ENCODE measurements around the gene CRYBG1.

The CRYBG1 gene, protein sequence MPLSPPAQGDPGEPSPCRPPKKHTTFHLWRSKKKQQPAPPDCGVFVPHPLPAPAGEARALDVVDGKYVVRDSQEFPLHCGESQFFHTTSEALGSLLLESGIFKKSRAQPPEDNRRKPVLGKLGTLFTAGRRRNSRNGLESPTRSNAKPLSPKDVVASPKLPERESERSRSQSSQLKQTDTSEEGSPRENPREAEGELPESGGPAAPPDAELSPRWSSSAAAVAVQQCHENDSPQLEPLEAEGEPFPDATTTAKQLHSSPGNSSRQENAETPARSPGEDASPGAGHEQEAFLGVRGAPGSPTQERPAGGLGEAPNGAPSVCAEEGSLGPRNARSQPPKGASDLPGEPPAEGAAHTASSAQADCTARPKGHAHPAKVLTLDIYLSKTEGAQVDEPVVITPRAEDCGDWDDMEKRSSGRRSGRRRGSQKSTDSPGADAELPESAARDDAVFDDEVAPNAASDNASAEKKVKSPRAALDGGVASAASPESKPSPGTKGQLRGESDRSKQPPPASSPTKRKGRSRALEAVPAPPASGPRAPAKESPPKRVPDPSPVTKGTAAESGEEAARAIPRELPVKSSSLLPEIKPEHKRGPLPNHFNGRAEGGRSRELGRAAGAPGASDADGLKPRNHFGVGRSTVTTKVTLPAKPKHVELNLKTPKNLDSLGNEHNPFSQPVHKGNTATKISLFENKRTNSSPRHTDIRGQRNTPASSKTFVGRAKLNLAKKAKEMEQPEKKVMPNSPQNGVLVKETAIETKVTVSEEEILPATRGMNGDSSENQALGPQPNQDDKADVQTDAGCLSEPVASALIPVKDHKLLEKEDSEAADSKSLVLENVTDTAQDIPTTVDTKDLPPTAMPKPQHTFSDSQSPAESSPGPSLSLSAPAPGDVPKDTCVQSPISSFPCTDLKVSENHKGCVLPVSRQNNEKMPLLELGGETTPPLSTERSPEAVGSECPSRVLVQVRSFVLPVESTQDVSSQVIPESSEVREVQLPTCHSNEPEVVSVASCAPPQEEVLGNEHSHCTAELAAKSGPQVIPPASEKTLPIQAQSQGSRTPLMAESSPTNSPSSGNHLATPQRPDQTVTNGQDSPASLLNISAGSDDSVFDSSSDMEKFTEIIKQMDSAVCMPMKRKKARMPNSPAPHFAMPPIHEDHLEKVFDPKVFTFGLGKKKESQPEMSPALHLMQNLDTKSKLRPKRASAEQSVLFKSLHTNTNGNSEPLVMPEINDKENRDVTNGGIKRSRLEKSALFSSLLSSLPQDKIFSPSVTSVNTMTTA (N-terminal part only)

DNA sequence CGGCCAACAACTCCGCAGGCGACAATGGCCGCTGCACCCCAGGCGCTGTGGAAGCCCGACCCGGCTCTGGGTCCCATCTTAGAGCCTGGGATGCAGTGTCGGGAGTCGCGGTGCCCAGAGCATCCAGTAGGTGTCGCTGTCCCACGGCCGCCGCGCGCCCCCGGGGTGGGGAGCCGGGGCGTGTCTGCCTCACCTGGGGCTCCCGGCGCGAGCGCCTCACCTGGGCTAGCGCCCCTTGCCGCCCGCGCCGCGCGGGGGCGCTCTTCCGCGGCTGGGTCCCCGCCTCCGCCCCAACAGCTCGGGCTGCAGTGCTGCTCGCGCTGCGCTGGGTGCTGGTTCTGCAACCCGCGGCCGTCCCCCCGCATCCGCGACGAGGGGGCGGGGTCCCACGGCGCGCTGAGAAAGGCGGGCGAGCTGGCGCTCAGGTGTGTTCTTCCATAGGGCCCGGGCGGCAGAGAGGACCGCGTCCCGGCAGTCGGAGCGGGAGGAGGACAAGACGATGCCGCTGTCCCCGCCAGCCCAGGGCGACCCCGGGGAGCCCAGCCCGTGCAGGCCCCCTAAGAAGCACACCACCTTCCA lies at the start of gene CRYBG1:
CRYBG1 (plus strand) TSS at position 308 of the 579 bp plus-strand sequence; CDS start at position 500, 192 bp downstream.
- DNase-seq (ENCODE audit: low read depth, low spot score), result no peak

DNA sequence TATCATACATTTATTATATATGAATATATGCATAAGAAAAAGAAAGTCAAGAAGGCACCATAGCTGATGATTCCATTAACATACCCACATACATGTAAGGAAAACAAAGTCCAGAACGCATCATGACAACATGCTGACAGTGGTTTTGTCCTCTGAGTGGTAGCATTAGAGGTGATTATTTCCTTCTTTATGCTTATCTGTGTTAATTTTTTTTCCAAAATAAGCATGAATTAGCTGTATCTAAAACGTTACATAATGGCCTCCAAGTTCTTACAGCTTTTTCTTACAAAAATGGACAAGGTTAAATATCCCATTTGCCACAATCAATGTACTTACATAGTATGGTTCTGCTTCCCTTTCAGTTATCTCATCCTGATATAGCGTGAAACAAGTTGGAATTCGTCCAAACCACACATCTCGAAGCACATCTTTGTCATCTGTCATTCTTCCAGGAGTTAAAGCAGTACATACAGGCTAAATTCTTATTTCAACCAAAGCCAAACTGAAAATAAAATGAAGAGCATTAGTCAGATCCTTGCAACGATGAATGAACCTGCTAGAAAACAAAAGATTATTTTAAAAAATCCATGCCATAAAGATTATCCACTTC lies 44.6 kb upstream of the CRYBG1 start:
- no peak for DNase-seq (ENCODE audit: low read depth, low spot score)

DNA sequence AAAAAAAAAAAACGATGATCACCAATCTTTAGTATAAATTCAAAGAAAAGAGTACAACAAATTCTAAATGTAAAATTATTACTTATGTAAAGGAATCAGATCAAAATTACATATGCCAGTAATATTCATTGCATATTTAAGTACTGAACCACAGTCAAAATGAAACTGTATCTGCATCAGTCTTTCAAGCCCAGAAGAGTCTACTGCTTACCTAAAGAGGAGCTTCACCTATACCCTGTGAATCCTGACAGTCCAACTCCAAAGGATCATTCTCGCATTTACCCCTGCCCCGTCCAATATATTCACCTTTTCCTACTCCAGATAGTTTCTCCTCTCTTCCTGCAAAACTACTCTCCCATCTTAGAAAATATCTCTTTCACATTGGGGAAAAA lies 44.1 kb upstream of the CRYBG1 start:
- DNase-seq (ENCODE audit: low read depth, low spot score), result no peak

DNA sequence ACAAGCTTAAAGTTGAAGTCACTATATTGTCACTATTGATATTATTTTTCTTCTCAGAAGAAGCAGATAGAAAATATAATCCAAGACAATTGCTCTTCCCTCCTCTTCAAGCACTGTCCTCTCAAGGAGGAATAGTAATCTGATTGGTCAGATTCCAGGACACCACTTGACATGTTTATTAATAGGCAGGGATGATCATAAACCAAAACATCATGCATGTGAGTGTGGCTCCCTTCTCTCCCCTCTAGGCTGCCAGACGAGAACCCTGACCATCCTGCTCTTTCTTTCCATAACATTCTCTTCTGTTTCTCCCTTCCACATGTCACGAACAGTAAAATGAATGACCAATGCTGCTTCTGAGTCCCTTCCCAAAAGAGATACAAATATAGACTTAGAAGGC lies 42.5 kb upstream of the CRYBG1 start:
- DNase-seq (ENCODE audit: low read depth, low spot score), result no peak

DNA sequence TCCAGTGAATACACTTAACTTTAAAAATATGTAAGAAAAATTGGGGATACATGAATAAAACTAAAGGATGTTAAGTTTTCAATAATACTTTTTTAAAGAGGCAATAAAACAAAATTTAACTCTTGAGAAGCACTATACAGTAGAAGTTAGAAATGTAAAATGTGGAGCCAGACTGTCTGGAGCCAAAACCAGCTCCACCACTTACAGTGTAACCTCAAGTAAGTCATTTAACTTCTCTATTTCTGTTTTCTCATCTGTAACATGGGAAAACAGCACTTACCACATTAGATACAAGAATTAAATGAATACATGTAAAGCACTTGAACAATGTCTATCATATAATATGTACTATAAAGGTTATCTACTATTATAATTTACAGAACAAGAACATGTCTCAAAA lies 41.7 kb upstream of the CRYBG1 start:
- DNase-seq (ENCODE audit: low read depth, low spot score), result no peak

DNA sequence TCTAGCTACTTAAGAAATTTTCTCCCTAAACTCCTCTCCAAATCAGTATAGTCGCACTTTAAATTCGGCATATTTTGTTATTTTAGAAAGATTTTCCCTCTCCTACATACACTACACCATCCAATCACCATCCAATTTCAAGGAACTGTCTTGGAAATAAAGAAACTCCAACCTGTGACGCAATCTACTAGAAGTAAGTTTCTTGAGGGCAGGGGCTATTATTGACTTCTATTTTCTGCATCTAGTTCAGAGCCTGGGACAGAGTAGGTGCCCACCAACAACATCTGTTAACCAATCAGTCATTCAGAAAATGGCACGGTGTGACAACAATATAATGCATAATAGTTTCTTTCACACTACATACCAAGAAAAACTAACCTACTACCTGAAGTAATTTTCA lies 38.6 kb upstream of the CRYBG1 start:
- DNase-seq (ENCODE audit: low read depth, low spot score), result no peak

DNA sequence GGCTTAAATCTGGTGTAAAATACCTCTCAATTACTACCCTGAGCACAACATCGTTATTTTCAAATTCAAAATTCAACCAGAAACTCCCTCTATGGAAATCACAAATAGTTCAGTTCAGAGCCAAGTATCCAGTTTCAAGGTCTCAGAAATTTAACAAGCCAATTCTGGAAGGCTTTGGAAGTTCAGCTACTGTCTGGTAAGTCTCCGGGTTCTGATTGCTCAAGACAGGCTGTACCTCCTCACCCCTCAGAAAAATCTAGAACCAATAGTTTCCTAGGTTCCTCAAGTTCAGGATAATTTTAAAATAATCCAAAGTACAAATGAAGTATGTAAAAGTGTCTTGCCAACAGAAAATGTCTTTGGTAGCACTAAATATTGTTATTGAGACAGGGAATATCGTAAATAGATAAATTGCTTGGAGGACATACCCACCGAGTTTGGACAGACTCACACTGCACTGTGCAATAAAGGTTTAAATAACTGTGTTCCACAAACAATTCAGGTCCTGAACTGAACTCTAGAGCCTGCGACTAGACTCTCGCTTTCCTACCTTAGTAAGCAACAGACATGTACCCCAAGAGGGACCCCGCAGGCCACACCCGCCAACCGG lies 35.7 kb upstream of the CRYBG1 start:
- DNase-seq (ENCODE audit: low read depth, low spot score), result no peak

DNA sequence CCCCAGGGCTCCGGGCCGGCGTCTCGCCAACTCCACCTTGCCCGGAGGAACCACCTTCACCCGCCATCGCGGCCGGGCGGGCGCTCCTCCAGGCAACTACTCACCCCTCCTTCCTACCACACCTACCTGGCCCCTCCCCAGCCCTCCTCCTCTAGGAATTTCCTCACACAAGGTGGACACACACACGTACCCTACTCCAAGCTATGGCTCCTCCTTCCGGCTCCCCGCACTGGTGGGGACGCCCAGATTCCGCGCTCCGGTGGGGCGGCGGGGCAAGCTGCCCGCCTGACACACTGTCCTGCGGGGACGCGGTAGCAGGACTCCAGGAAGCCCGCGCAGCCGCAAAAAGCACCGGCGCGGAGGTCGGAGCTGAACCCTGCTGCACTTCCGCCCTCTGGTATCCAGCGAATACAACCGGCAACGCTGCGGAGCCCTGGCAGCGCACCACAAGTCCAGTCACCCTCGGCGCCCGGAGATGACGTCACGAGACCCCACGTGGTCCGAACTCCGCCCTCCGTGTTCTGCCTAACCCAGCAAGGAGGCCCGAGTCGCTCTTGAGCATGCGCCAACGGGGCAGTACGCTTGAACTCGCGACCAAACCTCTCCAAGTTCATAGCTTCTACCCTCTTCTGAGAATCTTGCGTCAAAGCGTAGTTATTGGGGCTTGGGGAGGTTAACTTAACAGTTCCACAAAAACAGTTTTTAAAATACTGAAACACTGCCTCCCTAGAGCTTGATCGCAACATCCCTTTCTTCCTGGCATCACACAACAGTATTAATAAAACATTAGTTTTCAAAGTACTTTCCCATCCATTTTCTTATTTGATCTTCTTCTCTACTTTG lies 35.0 kb upstream of the CRYBG1 start, which contains the start of gene ATG5:
ATG5 (minus strand) TSS at position 425 of the 843 bp plus-strand sequence. CDS start 9,552 bp downstream, outside the sequence.
- peak; percentile 94 for DNase-seq (ENCODE audit: low read depth, low spot score)

DNA sequence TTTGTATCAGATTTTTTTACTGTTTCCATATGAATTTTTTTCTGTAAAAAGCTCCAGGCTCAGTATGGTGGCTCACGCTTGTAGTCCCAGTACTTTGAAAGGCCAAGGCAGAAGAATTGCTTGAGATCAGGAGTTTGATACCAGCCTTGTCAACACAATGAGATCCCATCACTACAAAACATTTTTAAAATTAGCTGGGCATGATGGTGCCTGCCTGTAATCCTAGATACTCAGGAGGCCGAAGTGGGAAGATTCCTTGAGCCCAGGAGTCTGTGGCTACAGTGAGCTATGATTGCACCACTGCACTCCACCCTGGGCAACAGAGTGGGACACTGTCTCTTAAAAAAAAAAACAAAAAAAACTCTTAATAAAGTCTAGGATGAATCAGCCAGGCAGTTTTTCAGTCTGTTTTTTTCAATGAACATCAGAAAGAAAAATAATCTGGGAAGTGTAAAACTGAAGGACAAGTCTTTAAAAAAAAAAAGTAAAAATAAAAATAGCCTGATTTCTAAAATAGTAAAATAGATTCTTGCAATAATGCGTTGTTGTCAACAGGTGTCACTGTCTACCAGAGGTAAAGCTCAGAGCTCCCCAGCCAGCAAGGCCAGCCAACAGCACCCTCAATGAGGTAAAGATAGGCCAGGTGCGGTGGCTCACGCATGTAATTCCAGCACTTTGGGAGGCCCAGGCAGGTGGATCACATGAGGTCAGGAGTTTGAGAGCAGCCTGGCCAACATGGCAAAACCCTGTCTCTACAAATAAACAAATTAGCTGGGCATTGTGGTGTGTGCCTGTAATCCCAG lies 25.7 kb upstream of the CRYBG1 start:
- DNase-seq (ENCODE audit: low read depth, low spot score), result no peak

DNA sequence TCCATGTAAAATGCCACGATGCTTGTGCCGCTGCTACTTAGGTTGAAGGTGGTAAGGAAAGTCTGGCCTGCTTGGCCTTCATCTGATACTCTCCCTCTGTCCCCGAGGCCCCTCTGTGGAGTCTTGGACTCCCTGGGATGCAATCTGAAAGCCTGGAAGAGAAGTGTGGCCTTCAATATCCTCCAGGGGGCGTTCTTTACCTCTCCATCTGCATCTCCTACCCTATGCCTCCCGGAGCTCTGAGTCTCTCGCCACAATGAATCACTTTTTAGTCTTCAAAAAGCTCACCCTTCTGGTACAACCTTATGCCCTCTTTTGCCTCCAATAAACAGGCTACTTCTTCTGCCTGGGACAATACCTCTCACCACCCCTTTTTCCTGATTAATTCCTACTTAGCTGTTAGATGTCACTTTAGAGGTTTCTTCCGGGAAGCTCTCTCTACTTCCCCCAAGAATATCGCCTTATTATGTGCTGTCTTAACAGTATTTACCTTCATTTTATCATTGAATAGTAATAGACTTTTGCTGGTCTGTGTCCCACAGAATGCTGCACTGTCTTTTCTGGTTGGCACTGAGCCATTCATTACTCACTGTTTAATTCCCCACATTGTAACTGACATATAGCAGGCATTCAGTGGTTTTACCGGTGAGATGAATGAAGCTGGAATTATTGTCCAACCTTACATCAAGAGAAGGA lies 21.0 kb upstream of the CRYBG1 start:
- no peak for DNase-seq (ENCODE audit: low read depth, low spot score)

DNA sequence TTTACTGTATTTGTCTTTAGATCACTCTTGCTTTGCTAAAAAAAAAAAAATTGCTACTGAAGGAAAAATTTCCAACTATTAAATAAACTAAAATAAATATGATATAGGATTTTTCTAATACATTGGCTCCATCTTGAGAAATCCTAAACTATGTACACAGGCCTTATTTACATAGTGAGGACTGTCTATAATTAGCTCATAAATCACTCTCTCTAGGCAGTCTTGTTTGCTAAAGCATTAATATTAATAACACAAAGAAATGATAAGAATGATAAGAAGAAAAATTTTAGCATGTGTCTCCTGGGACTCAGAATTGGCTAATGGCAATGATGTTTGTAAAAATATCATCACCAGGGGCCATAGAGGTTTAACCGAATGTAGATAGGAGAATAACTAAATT lies 13.3 kb upstream of the CRYBG1 start:
- DNase-seq (ENCODE audit: low read depth, low spot score), result no peak

DNA sequence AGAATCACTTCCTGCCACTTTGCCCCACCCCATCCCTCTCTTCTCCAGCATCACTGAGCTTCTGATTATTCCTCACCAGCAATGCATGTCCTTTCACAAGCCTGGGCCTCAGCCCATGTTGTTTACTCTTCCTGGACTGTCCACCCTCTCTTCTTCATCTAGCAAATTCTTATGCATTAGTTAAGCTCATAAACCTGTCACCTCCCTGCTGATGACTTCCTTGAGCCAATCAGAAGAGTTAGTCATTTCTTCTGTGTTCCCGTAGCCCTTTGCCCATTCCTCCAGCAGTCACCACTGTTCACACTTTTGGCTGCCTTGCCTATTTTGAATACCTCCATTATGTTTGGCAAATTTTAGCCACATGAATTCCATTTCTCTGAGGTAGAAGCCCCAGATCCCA lies 4.1 kb upstream of the CRYBG1 start:
- no peak for DNase-seq (ENCODE audit: low read depth, low spot score)

DNA sequence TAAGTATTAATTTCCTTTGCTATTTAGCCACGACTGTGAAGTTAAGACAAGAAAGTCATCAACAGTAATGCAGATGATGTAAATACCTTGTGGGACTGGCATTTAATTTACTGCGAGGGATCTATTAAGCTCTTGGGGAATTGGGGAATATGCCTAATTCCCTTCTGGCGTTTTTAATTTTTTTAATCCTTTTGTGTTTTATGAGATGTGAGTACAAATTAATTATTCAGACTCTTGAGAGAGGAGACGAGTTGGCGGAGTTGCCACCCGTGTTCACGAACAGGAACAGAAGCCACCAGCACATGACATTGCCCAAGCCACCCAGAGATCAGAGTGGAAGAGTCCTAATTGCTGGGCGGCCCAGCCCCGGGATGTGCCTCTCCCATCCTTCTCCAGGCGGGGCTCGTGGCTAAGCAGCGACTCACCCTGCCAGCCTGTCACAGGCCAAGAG lies 533 bp upstream of the CRYBG1 start:
- DNase-seq (ENCODE audit: low read depth, low spot score), result no peak

DNA sequence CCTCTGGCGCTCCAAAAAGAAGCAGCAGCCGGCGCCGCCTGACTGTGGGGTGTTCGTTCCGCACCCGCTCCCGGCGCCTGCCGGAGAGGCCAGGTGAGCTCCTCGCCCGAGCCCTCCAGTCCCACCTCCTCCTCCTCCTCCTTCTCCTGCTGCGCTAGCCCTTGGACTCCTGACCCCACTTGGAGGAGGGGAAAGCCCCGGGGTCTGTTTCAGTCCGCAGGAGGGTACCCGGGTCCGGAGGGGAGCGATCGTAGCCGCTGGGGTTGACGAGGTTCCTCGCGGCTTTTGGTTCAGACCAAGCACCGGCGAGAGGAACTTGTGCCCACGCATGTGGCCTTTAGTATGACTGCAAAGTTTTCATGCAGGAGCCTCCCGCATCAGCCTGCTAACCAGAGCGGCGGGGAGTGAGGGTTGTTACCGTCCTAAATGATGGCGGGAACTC lies 493 bp downstream of the CRYBG1 start:
- no peak for DNase-seq (ENCODE audit: low read depth, low spot score)

DNA sequence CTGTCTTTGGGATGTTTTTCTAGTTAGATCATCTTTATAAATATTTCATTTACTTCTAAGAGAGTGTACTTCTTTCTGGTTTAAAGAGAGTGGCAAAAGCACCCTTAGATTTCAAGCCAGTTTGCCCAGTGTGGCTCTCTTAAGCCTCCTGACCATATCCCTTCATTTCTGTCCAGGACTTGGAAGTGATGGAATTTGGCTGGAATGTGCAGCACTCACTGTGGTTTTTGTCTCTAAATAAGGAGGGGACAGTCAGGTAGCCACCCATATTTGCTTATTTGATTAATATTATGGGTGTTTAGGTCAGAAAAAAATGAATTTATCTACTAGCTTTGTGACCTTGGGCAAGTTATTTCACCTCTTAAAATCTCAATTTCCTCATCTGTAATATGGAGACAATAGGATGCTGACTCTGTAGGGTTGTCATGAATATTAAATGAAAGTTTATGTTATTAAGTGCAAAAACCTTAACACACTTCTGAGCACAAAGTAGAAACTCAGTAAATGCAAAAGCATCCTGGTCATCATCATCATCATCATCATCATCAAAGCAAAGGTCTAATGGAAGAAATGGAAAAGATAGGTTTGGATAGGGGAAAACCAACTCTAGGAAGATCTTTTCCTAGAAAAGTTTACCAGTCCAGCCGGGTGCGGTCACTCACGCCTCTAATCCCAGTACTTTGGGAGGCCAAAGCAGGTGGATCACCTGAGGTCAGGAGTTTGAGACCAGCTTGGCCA lies 3.1 kb downstream of the CRYBG1 start:
- DNase-seq (ENCODE audit: low read depth, low spot score), result no peak

DNA sequence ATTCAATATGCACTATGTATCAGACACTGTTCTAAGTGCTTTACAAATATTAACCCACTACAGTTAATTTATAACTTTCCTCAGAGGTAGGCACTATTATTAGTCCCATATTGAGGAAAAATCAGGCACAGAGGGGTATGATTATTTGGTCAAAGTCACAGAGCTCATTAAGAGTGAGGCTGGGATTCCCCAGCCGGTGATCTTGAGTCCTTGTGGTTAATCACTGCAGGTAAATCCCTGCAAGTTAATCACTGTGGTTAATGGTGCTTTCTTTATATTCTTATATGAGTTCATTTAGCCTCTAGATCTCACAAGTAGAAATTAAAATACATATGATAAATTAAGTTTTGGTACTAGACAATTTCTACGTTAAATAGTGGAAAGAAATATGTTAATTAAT lies 9.2 kb downstream of the CRYBG1 start:
- DNase-seq (ENCODE audit: low read depth, low spot score), result no peak

DNA sequence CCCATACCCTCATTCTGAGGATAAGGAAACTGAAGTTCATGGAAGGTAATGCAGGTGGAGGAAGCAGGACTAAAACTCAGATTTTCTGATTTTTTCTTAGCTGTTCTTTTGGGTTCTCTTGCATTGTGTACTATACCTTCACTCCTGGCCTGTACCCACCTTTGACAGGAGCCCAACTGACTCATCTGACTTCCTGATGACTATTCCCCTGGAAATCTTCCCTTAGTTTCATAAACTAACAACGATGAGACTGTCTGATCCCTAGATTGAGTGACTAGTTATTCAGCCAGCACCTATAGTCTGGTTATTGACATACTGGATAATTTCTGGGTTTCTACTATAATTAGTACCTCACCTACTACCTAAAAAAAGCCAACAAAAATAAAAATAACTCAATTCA lies 10.1 kb downstream of the CRYBG1 start:
- no peak for DNase-seq (ENCODE audit: low read depth, low spot score)

Measured in brain pericyte (primary cell).